NCI-H526 treated with DMSO at 0.1 percent for 48 hours (cell line): ENCODE measurements around the gene CCDC9B.

Experiments used
- DNase-seq: peaks from one replicate; lab custom pipeline; 2025; lab: John Stamatoyannopoulos, UW

Gene CCDC9B

DNA sequence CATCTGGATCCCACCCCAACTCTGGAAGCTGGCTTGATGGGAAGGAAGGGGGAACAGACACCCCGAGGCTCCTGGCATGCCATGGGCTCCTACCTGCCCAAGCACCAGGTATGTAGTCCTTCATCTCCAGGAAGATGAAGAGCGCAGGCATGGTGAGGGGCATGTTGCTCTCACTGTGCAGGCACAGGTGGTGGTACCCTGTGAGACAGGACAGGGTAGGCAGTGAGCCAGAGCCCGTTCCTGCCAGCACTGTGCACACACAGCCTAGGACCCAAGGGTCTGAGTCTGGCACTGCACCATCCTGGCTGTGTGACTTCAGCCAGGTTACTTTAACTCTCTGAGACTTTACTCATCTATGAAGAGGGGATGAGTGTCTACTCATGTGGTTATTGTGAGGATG lies 48.5 kb downstream of the CCDC9B start:
- DNase-seq, result no peak

DNA sequence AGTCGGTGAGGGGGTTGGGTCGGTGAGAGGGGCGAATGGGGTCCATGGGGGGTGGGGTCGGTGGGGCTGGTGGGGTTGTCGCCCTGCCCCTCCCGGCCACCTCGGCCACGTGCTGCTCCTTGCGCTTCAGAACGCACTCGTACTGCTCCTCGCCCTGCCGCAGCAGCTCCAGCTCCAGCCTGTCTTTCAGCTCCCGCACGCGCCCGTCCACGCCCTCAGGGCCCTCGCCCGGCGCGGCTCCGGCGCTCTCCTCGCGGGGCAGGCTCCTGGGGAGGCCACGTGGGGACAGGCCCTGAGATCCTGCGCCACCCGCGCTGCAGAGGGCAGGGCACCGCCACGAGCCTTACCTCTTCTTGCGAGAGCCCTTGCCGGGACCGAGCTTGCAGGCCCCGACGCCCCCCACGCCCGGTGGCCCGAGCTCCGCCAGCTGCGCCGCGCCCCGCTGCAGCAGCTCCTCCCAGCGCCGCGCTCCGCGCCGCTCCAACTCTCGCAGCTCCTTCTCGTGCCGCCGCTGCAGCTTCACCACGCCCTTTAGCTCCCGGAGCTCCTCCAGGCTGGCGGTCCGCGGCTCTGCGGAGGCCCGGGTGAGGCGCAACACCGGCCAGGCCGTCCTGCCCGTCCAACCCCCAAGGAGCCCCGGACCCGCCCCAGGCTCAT lies 49.7 kb downstream of the CCDC9B start:
- DNase-seq, result peak; percentile 46

DNA sequence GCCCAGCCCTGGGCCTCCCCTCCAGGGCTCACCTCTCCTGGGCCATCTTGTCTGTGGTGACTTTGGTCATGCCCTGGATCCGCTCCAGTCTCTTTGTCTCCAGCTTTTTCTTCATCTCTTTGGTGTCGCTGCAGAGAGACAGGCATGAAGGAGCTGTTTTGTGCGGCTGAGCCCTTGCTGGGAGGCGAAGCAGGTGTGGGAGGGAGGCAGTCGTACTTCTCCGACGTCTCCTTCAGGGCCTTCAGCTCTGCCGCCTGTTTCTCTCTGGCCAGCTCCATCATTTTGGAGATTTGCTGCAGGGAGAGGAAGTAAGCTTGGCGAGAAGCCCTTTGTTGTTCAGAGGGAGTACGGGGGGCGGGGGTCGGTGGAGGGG lies 50.2 kb downstream of the CCDC9B start:
- DNase-seq, result no peak

DNA sequence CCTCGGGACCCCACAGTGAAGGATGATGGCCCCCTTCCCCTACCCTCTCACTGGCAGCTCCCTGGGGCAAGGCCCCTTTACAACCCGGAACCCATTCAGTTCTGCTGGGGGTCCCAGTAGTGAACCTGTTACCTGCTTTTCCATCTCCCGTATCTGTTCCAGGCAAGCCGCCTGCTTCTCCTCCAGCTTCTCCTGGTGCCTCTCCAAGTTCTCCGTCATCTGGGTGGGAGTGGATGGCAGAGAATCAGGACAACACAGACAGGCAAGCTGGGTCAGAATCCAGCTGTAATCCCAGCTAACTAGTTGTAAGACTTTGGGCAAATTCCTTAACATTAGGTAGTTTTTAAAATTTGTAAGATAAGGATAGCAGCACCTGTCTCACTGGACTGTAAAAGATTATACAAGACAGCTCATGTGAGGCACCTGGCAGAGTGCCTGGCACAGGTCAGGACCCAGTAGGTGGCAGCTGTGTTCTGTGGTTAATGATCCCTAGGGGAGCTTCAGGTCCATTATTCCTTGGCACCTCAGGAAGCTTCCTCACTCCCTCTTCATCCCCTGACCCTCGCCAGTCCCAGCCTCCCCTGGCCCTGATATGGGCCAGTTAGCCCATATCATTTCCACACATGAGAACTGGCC lies 51.5 kb downstream of the CCDC9B start:
- peak; percentile 14 for DNase-seq

DNA sequence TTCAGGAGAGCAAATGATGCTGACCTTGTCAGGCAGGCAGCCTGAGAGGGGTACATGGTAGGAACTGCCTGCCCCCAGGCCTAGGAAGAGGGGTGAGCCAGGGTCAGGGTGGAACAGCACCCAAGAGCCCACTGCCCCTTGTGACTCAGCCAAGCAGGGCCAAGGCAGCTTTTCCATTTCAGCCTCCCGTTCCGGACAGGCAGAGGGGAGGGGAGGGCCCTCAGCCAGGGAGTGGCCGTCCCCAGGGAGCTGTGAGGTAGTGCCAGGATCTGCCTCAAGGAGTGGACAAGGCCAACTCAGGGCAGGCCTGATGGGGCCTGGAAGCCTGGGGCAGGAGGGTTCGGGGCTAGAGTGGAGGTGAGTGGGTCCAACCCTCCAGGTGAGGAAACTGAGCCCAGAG lies 52.8 kb downstream of the CCDC9B start:
- DNase-seq, result no peak

DNA sequence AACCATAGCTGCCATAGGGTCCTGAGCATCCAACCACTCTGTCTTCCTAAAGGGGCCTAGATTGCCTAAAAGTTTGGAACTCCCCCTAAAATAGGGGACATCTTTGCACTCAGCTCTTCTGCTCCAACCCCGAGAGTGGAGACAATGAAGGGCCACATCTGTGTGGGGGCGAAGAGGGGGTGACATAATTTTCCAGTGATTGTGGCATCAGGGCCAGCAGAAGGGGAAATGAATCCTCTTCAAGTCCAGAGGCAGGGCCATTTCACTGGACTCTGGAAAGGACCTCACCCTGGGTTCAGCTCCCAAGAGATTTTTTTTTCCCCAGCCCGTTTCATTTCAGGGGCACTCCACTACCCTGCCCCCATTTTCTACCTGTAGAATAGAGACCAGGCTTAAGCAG lies 53.2 kb downstream of the CCDC9B start:
- no peak for DNase-seq

DNA sequence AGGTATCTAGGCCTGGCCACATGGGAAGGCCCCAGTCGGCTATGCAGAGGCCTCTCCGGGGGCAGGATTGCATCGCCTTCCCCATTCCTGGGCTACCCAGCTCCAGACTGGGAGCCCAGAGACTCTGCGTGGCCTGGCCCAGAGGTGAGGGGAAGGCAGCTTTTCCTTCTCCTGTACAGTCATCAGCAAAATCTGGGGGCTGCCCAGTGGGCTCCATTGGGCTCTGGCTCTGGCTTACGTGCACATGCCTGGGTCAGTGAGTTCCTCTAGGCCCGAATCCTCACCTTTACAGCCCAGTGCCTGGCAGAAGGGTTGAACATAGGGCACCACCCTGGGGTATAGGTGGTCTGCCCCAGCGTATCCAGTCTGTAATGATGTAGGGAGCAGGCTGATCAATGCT lies 53.9 kb downstream of the CCDC9B start:
- no peak for DNase-seq

DNA sequence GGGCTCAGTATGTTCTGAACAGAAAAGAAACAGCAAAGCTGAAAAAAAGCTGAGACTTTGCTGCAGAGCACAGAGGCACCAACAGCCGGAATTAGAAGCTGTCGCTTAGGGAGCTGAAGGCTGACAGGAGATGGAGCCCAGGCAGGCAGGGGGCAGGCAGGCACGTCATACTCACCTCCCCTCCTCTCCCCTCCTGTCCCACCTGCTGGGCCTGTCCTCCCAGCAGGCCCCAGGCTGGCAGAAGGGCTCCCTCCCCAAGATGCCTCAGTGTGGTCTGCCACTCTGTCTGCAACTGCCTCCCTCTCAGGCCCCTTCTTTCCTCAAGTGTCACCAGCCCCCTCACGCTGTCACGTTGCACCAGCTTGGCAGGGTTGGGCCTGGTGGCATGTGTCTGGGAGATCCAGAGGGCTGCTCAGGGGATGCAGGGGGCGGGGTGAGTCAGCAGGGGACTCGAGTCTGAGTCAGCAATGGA lies 54.6 kb downstream of the CCDC9B start:
- DNase-seq, result no peak

DNA sequence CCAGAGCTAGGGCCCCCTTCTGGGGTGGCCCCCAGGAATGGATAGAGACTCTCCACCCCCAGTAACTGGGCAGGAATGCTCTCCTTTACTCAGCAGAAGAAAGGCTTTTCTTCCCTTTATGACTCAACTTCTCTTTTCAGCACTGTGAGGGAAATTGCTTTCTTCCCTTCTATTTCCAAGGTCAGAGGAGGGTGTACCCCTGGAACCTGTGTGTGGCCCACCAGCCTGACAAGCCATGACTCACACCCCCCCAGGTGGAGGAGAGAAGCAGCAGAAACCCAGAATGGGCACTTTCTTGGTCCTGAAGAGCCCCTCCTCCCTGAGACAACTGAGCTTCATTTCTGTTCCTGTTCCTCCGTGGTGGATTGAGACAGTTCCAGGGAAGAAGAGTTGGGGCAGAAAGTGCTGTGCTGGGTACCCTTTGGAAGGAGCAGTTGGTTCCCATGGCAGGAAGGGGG lies 55.2 kb downstream of the CCDC9B start:
- DNase-seq, result no peak

DNA sequence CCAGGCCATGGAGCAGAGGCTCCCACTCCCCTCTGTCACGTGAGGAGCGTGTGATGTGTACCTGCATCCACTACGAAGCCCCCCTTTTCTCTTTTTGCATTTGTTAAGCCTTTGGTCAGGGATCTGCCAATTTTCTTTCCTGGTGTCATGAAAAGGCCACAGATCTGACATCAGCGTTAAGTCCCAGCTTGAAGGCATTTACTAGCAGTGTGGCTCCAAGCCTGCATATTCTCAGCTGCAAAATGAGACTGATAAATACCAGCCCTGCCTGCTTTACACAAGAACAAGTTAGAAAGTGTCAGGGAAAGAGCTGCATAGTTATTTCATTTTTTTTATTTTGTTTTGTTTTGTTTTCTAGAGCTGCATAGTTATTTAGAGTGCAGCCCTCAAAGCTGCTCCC lies 55.6 kb downstream of the CCDC9B start:
- DNase-seq, result no peak

DNA sequence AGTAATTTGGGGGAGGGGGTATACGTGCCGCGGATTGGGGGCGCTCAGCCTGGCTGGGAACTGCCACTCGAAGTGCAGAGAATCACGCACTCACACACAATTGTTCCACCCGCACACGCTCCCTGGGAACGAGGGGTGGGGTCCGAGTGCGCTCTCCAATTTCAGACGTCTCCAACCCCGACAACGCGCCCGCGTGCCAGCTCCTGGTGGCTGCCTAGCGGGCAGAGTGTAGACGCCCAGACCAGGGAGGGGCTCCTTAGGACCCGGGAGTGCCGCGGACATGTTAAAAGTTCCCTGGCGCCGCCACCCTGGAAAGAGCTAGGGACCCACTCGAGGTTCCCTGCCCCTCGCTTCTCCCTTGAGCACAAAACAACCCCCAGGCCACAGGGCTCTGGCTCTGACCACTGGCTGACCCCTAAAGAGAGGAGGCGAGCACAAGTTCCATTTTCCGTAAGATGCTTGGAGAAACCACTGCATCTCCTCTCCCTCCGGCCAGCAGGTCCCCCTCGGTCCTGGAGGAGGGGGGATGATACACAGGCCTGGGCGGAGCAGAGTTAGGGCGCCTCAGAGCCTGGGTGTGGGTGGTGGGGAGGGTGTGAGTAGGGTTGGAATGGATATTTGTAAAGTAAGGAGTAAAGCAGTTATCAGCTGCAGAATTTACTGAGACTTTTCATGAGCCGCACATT lies 57.0 kb downstream of the CCDC9B start:
- no peak for DNase-seq

DNA sequence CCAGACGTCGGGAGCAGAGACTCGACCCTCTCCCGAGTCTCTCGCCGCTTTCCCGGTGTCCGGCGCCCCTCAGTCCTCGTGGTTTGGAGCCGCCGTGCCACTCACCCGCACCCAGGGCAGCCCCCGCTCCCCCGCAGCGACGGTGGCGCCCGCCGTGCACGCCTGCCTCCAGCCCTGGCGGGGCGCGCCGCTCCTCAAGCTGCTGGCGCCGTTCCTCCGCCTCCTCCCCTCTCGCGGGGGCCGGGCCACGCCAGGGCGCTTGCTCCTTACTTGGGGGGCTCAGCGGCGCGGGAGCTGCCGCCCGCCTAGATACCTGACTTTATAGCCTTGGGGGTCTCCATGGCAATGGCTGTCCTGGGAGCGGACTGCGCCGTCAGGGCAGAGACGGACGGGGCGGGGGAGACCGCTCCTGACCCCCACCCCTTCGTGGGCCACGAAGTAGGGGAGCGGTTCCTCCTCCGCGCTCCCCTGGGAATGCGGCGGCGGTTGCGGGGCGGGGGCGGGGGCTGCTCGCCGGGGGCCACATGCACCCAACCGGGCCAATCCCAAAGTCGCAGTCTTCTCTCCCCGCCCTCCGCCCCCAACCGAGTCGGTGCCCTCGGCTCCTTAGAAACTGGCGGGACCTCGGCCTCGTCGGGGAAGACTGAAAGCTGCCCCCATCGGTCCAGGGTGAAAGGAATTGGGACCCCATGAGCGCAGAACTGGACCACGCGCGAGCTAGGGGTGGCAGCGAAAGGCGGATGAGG lies 57.7 kb downstream of the CCDC9B start, which contains the start of gene ANKRD63:
ANKRD63 (minus strand) TSS at position 196 of the 746 bp plus-strand sequence. CDS start 478 bp downstream, outside the sequence.
- no peak for DNase-seq

DNA sequence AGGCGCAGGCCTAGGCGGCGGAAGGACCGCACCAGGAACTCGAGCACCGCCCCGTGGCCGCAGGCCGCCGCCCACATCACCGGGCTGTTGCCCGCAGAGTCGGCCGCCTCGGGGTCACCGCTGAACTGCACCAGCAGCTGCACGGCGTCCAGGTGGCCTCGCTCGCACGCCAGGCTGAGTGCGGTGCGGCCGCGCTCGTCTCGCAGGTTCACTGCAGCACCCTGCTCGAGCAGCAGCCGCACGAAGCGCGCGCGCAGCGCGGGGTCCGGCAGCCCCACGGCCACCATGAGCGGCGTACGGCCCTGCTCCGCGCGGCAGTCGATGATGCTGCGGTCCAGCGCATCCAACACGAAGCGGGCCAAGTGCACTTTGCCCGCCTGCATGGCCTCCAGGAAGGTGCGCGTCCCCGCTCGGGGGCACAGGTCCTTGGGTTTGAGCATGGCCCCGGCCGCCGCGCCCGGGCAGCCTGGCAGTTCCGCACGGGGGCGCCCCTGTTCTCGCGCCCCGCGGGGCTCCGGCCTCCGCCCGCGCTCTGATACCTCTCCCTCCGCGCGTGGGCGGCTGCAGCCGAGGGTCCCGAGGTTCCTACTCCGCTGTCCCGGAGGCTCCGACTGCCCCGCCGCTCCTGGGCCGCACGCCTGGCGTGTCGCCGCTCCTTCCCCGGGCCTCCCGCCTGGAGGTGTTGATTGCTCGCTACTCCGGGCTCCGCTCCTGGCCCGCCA lies 58.4 kb downstream of the CCDC9B start:
- DNase-seq, result peak; percentile 30

DNA sequence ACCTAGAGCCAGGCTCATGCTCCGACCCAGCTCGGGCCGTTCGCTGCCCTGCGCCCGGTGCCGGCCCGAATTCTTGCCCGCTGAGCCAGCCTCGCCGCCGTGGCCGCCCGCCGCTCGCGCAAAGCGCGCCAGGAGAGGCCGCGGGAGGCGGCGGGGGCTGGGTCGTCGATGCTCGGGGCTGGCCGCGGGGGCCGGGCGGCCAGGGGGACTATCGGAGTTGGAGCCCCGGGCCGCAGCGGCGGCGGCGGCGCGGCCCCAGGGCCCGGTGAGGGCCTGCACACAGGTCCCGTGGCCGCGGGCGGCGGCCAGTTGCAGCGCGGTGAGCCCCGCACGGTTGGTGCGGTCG lies 59.0 kb downstream of the CCDC9B start:
- DNase-seq, result no peak
